Trophoblast cell (in vitro differentiated cells and primary cell): Measurements from ENCODE around the gene CYB561.

Experiments used
- DNase-seq, 2 donors: peaks; one replicate each; pipeline ENCODE4 v3.0.0-alpha.2; 2016
- H2AFZ ChIP-seq: 2 replicates; pipeline ENCODE4 v1.6.1; 2013; ENCODE audit warnings: low read length, moderate library complexity, mild to moderate bottlenecking; ENCODE audit not compliant: insufficient read depth, poor library complexity
- H2AK5ac ChIP-seq: 2 replicates; pipeline ENCODE4 v1.6.1; 2013; ENCODE audit warnings: mild to moderate bottlenecking, low read length
- H2BK120ac ChIP-seq: 2 replicates; pipeline ENCODE4 v1.6.1; 2013; ENCODE audit warnings: low read length, mild to moderate bottlenecking, moderate library complexity; ENCODE audit not compliant: insufficient read depth, poor library complexity
- H2BK12ac ChIP-seq: 2 replicates; pipeline ENCODE4 v1.6.1; 2013; ENCODE audit warnings: mild to moderate bottlenecking, low read length, moderate library complexity
- H2BK5ac ChIP-seq: 2 replicates; pipeline ENCODE4 v1.6.1; 2013; ENCODE audit warnings: low read length, low read depth, moderate library complexity, mild to moderate bottlenecking; ENCODE audit not compliant: poor library complexity
- H3K14ac ChIP-seq: 2 replicates; pipeline ENCODE4 v1.6.1; 2013; ENCODE audit warnings: mild to moderate bottlenecking, low read length
- H3K18ac ChIP-seq: 2 replicates; pipeline ENCODE4 v1.6.1; 2013; ENCODE audit warnings: mild to moderate bottlenecking, low read length
- H3K23ac ChIP-seq: 2 replicates; pipeline ENCODE4 v1.6.1; 2013; ENCODE audit warnings: low read length
- H3K27ac ChIP-seq: 2 replicates; pipeline ENCODE4 v1.5.1; 2013; ENCODE audit warnings: low read depth, mild to moderate bottlenecking, inconsistent platforms, low read length, moderate library complexity
- H3K27me3 ChIP-seq: 2 replicates; pipeline ENCODE4 v1.6.1; 2013; ENCODE audit warnings: inconsistent platforms, mild to moderate bottlenecking, low read length, moderate library complexity; ENCODE audit not compliant: insufficient read depth
- H3K36me3 ChIP-seq, 2 experiments: 1 replicate in 1 of 2; 2 replicates in 1 of 2; pipeline ENCODE4 v1.6.1; 2013; ENCODE audit warnings: low read length in 2 of 2, mild to moderate bottlenecking in 2 of 2, moderate library complexity in 1 of 2; ENCODE audit not compliant: insufficient read depth in 2 of 2, control insufficient read depth in 1 of 2
- H3K4ac ChIP-seq: 2 replicates; pipeline ENCODE4 v1.6.1; 2013; ENCODE audit warnings: low read depth, mild to moderate bottlenecking, low read length, moderate library complexity
- H3K4me1 ChIP-seq, 2 experiments: 1 replicate in 1 of 2; 2 replicates in 1 of 2; pipeline ENCODE4 v1.6.1; 2013; ENCODE audit warnings: low read length in 2 of 2, mild to moderate bottlenecking in 2 of 2, moderate library complexity in 1 of 2; ENCODE audit not compliant: insufficient read depth in 2 of 2, control insufficient read depth in 1 of 2
- H3K4me2 ChIP-seq: 2 replicates; pipeline ENCODE4 v1.6.1; 2013; ENCODE audit warnings: inconsistent platforms, mild to moderate bottlenecking, low read length, moderate library complexity
- H3K4me3 ChIP-seq: 2 replicates; pipeline ENCODE4 v1.5.1; 2013; ENCODE audit warnings: mild to moderate bottlenecking, low read depth, low read length, inconsistent platforms
- H3K79me1 ChIP-seq: one replicate; pipeline ENCODE4 v1.6.1; 2013; ENCODE audit warnings: low read length
- H3K79me2 ChIP-seq: 2 replicates; pipeline ENCODE4 v1.6.1; 2013; ENCODE audit warnings: low read length, mild to moderate bottlenecking; ENCODE audit not compliant: control insufficient read depth, insufficient read depth, poor library complexity
- H3K9ac ChIP-seq: 2 replicates; pipeline ENCODE4 v1.6.1; 2013; ENCODE audit warnings: mild to moderate bottlenecking, low read length
- H3K9me3 ChIP-seq: 2 replicates; pipeline ENCODE4 v1.6.1; 2013; ENCODE audit warnings: low read depth, mild to moderate bottlenecking, control low read depth, inconsistent platforms, low read length; ENCODE audit not compliant: insufficient read depth
- H4K12ac ChIP-seq: 2 replicates; pipeline ENCODE4 v1.6.1; 2013; ENCODE audit warnings: low read depth, mild to moderate bottlenecking, low read length, moderate library complexity
- H4K8ac ChIP-seq: 2 replicates; pipeline ENCODE4 v1.6.1; 2013; ENCODE audit warnings: low read depth, mild to moderate bottlenecking, low read length, moderate library complexity
- H4K91ac ChIP-seq: one replicate; pipeline ENCODE4 v1.6.1; 2013; ENCODE audit warnings: low read depth, mild to moderate bottlenecking, low read length, moderate library complexity
- WGBS: extraction: QIAGEN DNeasy Blood & Tissue Kit; methylation state at CpG from one replicate; pipeline ENCODE4 v1.1.7; 2013; ENCODE audit warnings: missing lambda C conversion rate; ENCODE audit not compliant: insufficient read length, insufficient coverage; ENCODE audit errors: extremely low coverage; 5-methylcytosine and 5-hydroxymethylcytosine counted together

CYB561 gene

DNA sequence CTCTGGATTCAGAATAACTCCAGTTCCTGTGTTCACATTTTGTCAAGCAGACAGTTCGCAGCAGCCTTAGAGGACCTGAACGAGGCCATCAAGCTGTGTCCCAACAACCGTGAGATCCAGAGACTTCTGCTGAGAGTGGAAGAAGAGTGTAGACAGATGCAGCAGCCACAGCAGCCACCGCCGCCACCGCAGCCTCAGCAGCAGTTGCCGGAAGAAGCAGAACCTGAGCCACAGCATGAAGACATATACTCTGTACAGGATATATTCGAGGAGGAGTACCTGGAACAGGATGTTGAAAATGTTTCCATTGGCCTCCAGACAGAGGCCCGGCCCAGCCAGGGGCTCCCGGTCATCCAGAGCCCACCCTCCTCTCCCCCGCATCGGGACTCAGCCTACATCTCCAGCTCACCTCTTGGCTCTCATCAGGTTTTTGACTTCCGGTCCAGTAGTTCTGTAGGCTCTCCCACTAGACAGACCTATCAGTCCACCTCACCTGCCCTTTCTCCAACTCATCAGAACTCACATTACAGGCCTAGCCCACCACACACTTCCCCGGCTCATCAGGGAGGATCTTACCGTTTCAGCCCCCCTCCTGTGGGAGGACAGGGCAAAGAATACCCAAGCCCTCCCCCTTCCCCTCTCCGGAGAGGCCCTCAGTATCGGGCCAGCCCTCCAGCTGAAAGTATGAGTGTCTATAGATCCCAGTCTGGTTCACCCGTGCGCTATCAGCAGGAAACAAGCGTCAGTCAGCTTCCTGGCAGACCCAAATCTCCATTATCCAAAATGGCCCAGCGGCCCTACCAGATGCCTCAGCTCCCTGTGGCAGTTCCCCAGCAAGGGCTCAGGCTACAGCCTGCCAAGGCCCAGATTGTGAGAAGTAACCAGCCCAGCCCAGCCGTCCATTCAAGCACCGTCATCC, 25.9 kb downstream of the CYB561 start:
- no peak overlapping the region for H3K18ac ChIP-seq
- no peaks in the 10 kb centered on the region for H3K9me3 ChIP-seq

GRCh38 chr17:63419398-63419797, 26.7 kb downstream of the CYB561 start:
- WGBS: no CpG with 5 or more reads among the region's 2 CpGs
- H3K4me3 ChIP-seq: no peak overlapping the region

More for the DNA sequence above, 25.9 kb downstream of the CYB561 start:
- H2AK5ac ChIP-seq: no peak overlapping the region
- no peak overlapping the region for H3K4me2 ChIP-seq
- no peak overlapping the region for H4K12ac ChIP-seq
- H4K91ac ChIP-seq: no peak overlapping the region
- no peak overlapping the region for H3K4ac ChIP-seq
- H3K9ac ChIP-seq: no peak overlapping the region
- no peak overlapping the region for H2AFZ ChIP-seq
- no peaks in the 10 kb centered on the region for H3K79me2 ChIP-seq
- no peak overlapping the region for H4K8ac ChIP-seq
- no peak overlapping the region for H3K4me3 ChIP-seq
- no peak overlapping the region for H3K14ac ChIP-seq
- H3K23ac ChIP-seq: no peak overlapping the region
- H3K4me1 ChIP-seq: no peaks in the 10 kb centered on the region
- H3K36me3 ChIP-seq: peaks cover 68 to 83% of the 10 kb centered on the region in 2 experiments
- no peaks in the 10 kb centered on the region for H3K27me3 ChIP-seq
- no peak overlapping the region for H2BK5ac ChIP-seq
- no CpG with 5 or more reads among the region's 23 CpGs for WGBS
- H2BK12ac ChIP-seq: no peak overlapping the region
- no peak overlapping the region for H2BK120ac ChIP-seq
- no peak overlapping the region for H3K27ac ChIP-seq
- DNase-seq: no peak
- no peaks in the 10 kb centered on the region for H3K79me1 ChIP-seq

GRCh38 chr17:63418540-63418939, 27.6 kb downstream of the CYB561 start:
- H3K79me1 ChIP-seq: no peaks in the 10 kb centered on the region
- H4K91ac ChIP-seq: no peak overlapping the region
- H3K4me1 ChIP-seq: no peaks in the 10 kb centered on the region
- no peak overlapping the region for H3K18ac ChIP-seq
- H3K4me2 ChIP-seq: no peak overlapping the region
- no peak overlapping the region for H2BK5ac ChIP-seq
- H3K14ac ChIP-seq: no peak overlapping the region
- no peaks in the 10 kb centered on the region for H3K27me3 ChIP-seq
- H3K79me2 ChIP-seq: no peaks in the 10 kb centered on the region
- no peak overlapping the region for H2AFZ ChIP-seq
- no peak for DNase-seq
- H2BK12ac ChIP-seq: no peak overlapping the region
- no peak overlapping the region for H2AK5ac ChIP-seq
- H3K23ac ChIP-seq: no peak overlapping the region
- no peak overlapping the region for H4K8ac ChIP-seq
- no peaks in the 10 kb centered on the region for H3K9me3 ChIP-seq
- no peak overlapping the region for H4K12ac ChIP-seq
- H3K4me3 ChIP-seq: no peak overlapping the region
- no peak overlapping the region for H2BK120ac ChIP-seq
- peaks cover 62 to 89% of the 10 kb centered on the region in 2 experiments for H3K36me3 ChIP-seq
- no peak overlapping the region for H3K9ac ChIP-seq
- H3K4ac ChIP-seq: no peak overlapping the region
- no CpG with 5 or more reads among the region's 8 CpGs for WGBS
- H3K27ac ChIP-seq: no peak overlapping the region

More at GRCh38 chr17:63419398-63419797, 26.7 kb downstream of the CYB561 start:
- H3K23ac ChIP-seq: no peak overlapping the region
- H3K27ac ChIP-seq: no peak overlapping the region
- H3K79me2 ChIP-seq: no peaks in the 10 kb centered on the region
- H3K9ac ChIP-seq: no peak overlapping the region
- H3K36me3 ChIP-seq: peaks cover 70 to 91% of the 10 kb centered on the region in 2 experiments
- no peak for DNase-seq
- H2AFZ ChIP-seq: no peak overlapping the region
- no peak overlapping the region for H2BK12ac ChIP-seq
- H3K9me3 ChIP-seq: no peaks in the 10 kb centered on the region
- no peak overlapping the region for H3K14ac ChIP-seq
- H4K12ac ChIP-seq: no peak overlapping the region
- no peaks in the 10 kb centered on the region for H3K27me3 ChIP-seq
- H2BK120ac ChIP-seq: no peak overlapping the region
- no peaks in the 10 kb centered on the region for H3K4me1 ChIP-seq
- H3K4ac ChIP-seq: no peak overlapping the region
- no peak overlapping the region for H3K18ac ChIP-seq
- no peak overlapping the region for H4K91ac ChIP-seq
- no peak overlapping the region for H2AK5ac ChIP-seq
- no peak overlapping the region for H3K4me2 ChIP-seq
- no peaks in the 10 kb centered on the region for H3K79me1 ChIP-seq
- H4K8ac ChIP-seq: no peak overlapping the region
- no peak overlapping the region for H2BK5ac ChIP-seq

- Histone ChIP-seq H3K4me2 (no peak overlapping the region), H2BK12ac (no peak overlapping the region), H3K4ac (no peak overlapping the region), H3K23ac (no peak overlapping the region), H3K4me3 (no peak overlapping the region), H3K9ac (no peak overlapping the region), H2BK5ac (no peak overlapping the region), H4K12ac (no peak overlapping the region), H3K79me1 (no peaks in the 10 kb centered on the region), H3K14ac (no peak overlapping the region), H2AFZ (no peak overlapping the region), H3K4me1 (no peaks in the 10 kb centered on the region), H4K8ac (no peak overlapping the region), H4K91ac (no peak overlapping the region), H3K27ac (no peak overlapping the region), H2AK5ac (no peak overlapping the region), H3K18ac (no peak overlapping the region), H3K36me3 (peaks cover 54 to 81% of the 10 kb centered on the region in 2 experiments), H3K9me3 (no peaks in the 10 kb centered on the region), H3K27me3 (no peaks in the 10 kb centered on the region), H2BK120ac (no peak overlapping the region), H3K79me2 (no peaks in the 10 kb centered on the region)
- DNase-seq: no peak
- WGBS: no CpG with 5 or more reads among the region's 4 CpGs
These were observed 31.9 kb downstream of the CYB561 start for GRCh38 chr17:63414222-63414621.
